ENCODE measurements around the gene CEACAM5. TPM values are rescaled to one million over a fixed set of nuclear protein-coding genes. Genes with fewer than 3 reads are reported as not detected.
"Not testable (repeated sequence)": the region's sequence is repeated elsewhere in the genome, so short reads cannot be mapped to it uniquely, and the experiment has no call there.

Gene CEACAM5
- total RNA-seq, 2 experiments from 2014 or later = not detected

DNA sequence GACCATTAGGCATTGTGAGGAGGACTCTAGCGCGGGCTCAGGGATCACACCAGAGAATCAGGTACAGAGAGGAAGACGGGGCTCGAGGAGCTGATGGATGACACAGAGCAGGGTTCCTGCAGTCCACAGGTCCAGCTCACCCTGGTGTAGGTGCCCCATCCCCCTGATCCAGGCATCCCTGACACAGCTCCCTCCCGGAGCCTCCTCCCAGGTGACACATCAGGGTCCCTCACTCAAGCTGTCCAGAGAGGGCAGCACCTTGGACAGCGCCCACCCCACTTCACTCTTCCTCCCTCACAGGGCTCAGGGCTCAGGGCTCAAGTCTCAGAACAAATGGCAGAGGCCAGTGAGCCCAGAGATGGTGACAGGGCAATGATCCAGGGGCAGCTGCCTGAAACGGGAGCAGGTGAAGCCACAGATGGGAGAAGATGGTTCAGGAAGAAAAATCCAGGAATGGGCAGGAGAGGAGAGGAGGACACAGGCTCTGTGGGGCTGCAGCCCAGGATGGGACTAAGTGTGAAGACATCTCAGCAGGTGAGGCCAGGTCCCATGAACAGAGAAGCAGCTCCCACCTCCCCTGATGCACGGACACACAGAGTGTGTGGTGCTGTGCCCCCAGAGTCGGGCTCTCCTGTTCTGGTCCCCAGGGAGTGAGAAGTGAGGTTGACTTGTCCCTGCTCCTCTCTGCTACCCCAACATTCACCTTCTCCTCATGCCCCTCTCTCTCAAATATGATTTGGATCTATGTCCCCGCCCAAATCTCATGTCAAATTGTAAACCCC, 2.8 kb upstream of the CEACAM5 start:
- POLR2A ChIA-PET = no interaction called here
- H3K27me3 Mint-ChIP-seq = peaks cover 16% of the 10 kb centered on the region
- DNase-seq (peak; percentile 67), ATAC-seq (ENCODE audit: low read depth) (peak; percentile 13)
- H3K4me1 Mint-ChIP-seq = no peaks in the 10 kb centered on the region
- no peak overlapping the region for H3K4me3 Mint-ChIP-seq
- no peaks in the 10 kb centered on the region for H3K9me3 Mint-ChIP-seq
- no peak overlapping the region for H3K27ac Mint-ChIP-seq
- H3K36me3 Mint-ChIP-seq = no peaks in the 10 kb centered on the region

DNA sequence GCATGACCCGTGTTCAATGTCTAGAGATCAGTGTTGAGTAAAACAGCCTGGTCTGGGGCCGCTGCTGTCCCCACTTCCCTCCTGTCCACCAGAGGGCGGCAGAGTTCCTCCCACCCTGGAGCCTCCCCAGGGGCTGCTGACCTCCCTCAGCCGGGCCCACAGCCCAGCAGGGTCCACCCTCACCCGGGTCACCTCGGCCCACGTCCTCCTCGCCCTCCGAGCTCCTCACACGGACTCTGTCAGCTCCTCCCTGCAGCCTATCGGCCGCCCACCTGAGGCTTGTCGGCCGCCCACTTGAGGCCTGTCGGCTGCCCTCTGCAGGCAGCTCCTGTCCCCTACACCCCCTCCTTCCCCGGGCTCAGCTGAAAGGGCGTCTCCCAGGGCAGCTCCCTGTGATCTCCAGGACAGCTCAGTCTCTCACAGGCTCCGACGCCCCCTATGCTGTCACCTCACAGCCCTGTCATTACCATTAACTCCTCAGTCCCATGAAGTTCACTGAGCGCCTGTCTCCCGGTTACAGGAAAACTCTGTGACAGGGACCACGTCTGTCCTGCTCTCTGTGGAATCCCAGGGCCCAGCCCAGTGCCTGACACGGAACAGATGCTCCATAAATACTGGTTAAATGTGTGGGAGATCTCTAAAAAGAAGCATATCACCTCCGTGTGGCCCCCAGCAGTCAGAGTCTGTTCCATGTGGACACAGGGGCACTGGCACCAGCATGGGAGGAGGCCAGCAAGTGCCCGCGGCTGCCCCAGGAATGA, 1.5 kb upstream of the CEACAM5 start:
- Mint-ChIP-seq H3K4me3 (peak overlapping the region; percentile 73), H3K4me1 (no peaks in the 10 kb centered on the region), H3K9me3 (no peaks in the 10 kb centered on the region), H3K27me3 (peaks cover 16% of the 10 kb centered on the region), H3K36me3 (no peaks in the 10 kb centered on the region), H3K27ac (peak overlapping the region; percentile 8)
- ATAC-seq (ENCODE audit: low read depth) = peak; percentile 92
- POLR2A ChIA-PET = no interaction called here
- DNase-seq = peak; percentile 80

DNA sequence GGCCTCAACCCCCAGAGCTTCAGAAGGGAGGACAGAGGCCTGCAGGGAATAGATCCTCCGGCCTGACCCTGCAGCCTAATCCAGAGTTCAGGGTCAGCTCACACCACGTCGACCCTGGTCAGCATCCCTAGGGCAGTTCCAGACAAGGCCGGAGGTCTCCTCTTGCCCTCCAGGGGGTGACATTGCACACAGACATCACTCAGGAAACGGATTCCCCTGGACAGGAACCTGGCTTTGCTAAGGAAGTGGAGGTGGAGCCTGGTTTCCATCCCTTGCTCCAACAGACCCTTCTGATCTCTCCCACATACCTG, 969 bp upstream of the CEACAM5 start:
- no peaks in the 10 kb centered on the region for H3K36me3 Mint-ChIP-seq
- no peak overlapping the region for H3K27ac Mint-ChIP-seq
- peaks cover 17% of the 10 kb centered on the region for H3K27me3 Mint-ChIP-seq
- ATAC-seq (ENCODE audit: low read depth) = no peak
- DNase-seq = no peak
- no peaks in the 10 kb centered on the region for H3K9me3 Mint-ChIP-seq
- H3K4me1 Mint-ChIP-seq = no peaks in the 10 kb centered on the region
- POLR2A ChIA-PET = no interaction called here
- H3K4me3 Mint-ChIP-seq = no peak overlapping the region

DNA sequence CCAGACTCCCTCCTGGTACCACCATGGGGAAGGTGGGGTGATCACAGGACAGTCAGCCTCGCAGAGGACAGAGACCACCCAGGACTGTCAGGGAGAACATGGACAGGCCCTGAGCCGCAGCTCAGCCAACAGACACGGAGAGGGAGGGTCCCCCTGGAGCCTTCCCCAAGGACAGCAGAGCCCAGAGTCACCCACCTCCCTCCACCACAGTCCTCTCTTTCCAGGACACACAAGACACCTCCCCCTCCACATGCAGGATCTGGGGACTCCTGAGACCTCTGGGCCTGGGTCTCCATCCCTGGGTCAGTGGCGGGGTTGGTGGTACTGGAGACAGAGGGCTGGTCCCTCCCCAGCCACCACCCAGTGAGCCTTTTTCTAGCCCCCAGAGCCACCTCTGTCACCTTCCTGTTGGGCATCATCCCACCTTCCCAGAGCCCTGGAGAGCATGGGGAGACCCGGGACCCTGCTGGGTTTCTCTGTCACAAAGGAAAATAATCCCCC, 505 bp upstream of the CEACAM5 start:
- ATAC-seq (ENCODE audit: low read depth) = no peak
- POLR2A ChIA-PET = no interaction called here
- H3K27me3 Mint-ChIP-seq = peaks cover 17% of the 10 kb centered on the region

DNA sequence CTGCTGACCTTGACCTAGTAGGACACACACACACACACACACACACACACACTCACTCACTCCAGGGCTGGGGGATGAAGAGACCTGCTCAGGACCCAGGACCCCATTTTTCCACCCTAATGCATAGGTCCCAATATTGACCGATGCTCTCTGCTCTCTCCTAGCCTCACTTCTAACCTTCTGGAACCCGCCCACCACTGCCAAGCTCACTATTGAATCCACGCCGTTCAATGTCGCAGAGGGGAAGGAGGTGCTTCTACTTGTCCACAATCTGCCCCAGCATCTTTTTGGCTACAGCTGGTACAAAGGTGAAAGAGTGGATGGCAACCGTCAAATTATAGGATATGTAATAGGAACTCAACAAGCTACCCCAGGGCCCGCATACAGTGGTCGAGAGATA, 1.1 kb downstream of the CEACAM5 start:
- DNase-seq; H3K4me3 Mint-ChIP-seq; H3K4me1 Mint-ChIP-seq; H3K36me3 Mint-ChIP-seq; ATAC-seq (ENCODE audit: low read depth); POLR2A ChIA-PET; H3K27ac Mint-ChIP-seq; H3K9me3 Mint-ChIP-seq: not testable (repeated sequence)
- H3K27me3 Mint-ChIP-seq = peaks cover 17% of the 10 kb centered on the region

More for the DNA sequence above, 505 bp upstream of the CEACAM5 start:
- Mint-ChIP-seq H3K36me3 (no peaks in the 10 kb centered on the region), H3K4me1 (no peaks in the 10 kb centered on the region), H3K9me3 (no peaks in the 10 kb centered on the region), H3K4me3 (no peak overlapping the region), H3K27ac (no peak overlapping the region)
- peak; percentile 20 for DNase-seq

DNA sequence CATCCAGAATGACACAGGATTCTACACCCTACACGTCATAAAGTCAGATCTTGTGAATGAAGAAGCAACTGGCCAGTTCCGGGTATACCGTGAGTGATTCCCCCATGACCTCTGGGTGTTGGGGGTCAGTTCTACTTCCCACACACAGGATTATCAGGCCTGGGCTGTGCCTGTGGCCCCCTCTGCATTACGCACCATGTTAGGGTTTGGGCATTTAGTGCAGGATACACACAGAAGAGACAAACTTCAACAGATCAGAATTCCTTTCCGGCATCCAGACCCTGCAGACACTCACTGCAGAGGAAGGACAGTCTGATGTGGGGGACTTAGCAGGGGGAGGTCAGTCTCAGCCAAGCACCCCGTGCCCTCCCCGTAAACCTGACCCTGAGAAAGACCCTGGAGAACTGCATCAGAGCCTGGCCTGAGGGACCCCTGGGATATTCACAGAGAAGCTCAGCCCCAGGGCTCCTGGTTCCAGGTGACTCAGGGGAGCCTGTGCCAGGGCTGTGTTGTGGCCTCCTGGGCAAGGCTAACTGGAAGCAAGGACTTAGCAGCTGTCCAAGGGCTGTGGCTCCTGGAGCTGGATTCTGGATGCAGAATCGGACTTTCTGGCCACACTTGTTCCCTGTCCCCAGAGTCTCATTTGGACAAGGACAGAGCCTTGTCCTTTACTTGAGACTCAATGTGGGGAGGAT, 1.7 kb downstream of the CEACAM5 start:
- Mint-ChIP-seq H3K36me3 (no peaks in the 10 kb centered on the region), H3K9me3 (no peaks in the 10 kb centered on the region), H3K4me1 (no peaks in the 10 kb centered on the region), H3K27ac (no peak overlapping the region), H3K27me3 (peaks cover 16% of the 10 kb centered on the region), H3K4me3 (no peak overlapping the region)
- ATAC-seq (ENCODE audit: low read depth) (no peak), DNase-seq (peak; percentile 15)
- POLR2A ChIA-PET = no interaction called here

DNA sequence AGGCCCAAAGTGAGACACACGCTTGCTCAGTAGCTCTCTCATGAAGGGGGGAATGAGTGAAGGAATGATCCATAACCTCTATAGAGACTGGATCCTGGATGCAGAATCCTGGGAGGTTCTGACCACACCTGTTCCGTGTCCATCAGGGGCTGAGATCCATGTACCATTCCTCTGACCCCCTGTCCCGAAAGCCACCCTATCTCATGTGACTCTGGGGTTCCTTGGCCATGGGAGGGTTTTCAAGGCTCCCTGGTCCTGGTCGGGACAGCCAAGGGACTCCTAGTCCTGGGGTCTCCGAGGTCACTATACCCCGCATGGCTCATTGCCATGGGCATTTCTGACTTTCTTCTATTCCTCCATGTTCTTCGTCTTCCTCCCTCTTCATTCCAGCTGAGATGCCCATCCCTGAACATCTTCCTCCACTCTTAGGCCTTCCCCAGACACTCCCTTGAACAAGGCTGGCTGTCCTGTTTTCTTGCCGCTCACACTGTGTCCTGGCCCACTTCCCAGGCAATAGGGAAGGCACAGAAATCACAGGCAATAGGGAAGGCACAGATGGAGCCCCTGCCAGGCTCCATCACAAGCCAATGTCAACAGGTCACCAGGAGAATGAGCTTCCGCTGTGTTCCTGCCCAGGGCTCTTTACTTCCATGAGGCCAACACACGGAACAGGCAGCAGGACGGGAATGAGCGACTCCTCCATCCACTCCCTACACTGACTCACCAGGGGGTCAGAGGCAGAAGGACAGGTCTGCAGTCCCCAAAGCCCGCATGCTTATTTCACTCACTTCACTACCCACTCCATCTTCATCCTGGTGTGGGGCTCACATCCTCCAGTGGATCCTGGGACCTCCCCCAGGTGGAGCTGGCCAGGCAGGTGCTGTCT, 3.2 kb downstream of the CEACAM5 start:
- H3K27ac Mint-ChIP-seq = no peak overlapping the region
- no peaks in the 10 kb centered on the region for H3K36me3 Mint-ChIP-seq
- no peaks in the 10 kb centered on the region for H3K4me1 Mint-ChIP-seq
- no peak for DNase-seq
- H3K9me3 Mint-ChIP-seq = no peaks in the 10 kb centered on the region
- POLR2A ChIA-PET = no interaction called here
- peaks cover 9% of the 10 kb centered on the region for H3K27me3 Mint-ChIP-seq
- ATAC-seq (ENCODE audit: low read depth) = no peak
- no peak overlapping the region for H3K4me3 Mint-ChIP-seq

DNA sequence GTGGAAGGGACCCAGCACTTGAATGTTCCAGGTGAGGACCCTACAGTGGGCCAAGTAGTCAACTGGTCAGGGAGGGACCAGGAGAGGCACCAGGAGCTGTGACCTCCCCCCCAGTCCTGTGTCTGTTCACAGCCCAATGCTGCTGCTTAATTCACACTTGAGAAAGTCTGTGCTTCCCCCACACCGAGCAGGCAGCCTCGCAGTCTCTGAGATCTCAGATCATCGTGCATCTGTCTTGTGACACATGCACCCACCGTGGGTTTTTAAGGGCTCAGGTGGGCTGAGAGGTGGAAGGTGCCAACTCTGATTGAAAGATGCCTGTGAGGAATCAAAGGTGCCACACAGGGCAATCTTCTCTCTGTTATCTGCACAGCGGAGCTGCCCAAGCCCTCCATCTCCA, 6.2 kb downstream of the CEACAM5 start:
- DNase-seq (no peak), ATAC-seq (ENCODE audit: low read depth) (no peak)
- no peak overlapping the region for H3K4me3 Mint-ChIP-seq
- H3K36me3 Mint-ChIP-seq = no peaks in the 10 kb centered on the region
- H3K27me3 Mint-ChIP-seq = peaks cover 13% of the 10 kb centered on the region
- no peaks in the 10 kb centered on the region for H3K4me1 Mint-ChIP-seq
- POLR2A ChIA-PET = no interaction called here
- no peak overlapping the region for H3K27ac Mint-ChIP-seq
- no peaks in the 10 kb centered on the region for H3K9me3 Mint-ChIP-seq

DNA sequence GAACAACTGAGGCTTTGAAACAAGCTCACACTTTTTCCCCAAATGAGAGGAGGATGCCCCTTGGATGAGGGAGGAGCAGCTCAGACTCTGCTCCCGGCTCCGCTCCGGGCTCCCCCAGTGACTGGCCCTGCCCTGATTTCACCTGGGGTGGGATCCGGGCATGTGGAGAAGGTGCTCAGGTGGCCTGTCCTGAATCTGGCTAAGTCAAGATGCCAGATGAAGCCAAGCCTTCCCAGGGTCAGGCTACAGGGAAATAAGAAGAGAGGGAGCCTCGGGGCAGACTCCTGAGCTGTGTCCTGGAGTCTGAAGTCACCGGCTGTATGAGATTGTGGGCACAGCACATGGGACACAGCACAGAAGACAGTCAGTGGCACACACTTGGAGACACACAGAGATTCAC, 10.3 kb downstream of the CEACAM5 start:
- H3K4me3 Mint-ChIP-seq = no peak overlapping the region
- DNase-seq = no peak
- no peak for ATAC-seq (ENCODE audit: low read depth)
- H3K9me3 Mint-ChIP-seq = no peaks in the 10 kb centered on the region
- H3K27ac Mint-ChIP-seq = no peak overlapping the region
- POLR2A ChIA-PET = no interaction called here
- H3K36me3 Mint-ChIP-seq = no peaks in the 10 kb centered on the region
- H3K4me1 Mint-ChIP-seq = no peaks in the 10 kb centered on the region
- H3K27me3 Mint-ChIP-seq = peaks cover 14% of the 10 kb centered on the region

DNA sequence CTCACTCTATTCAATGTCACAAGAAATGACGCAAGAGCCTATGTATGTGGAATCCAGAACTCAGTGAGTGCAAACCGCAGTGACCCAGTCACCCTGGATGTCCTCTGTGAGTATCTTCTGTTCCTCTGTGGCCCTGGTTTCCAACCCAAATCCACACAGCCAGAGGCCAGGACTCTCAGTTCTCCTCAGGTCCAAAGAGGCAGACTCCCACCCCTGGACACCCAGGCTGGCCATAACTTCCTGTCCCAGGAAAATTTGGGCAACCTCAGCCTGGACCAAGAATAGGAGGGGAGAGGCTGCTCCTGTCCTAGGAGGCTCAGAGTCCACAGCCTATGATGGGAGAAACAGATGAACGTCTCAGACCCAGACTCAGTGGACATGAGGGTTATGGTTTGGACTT, 11.7 kb downstream of the CEACAM5 start:
- Mint-ChIP-seq H3K4me1 (no peaks in the 10 kb centered on the region), H3K27me3 (peaks cover 18% of the 10 kb centered on the region), H3K36me3 (no peaks in the 10 kb centered on the region), H3K4me3 (no peak overlapping the region), H3K9me3 (no peaks in the 10 kb centered on the region), H3K27ac (no peak overlapping the region)
- no peak for ATAC-seq (ENCODE audit: low read depth)
- no peak for DNase-seq
- POLR2A ChIA-PET = no interaction called here

DNA sequence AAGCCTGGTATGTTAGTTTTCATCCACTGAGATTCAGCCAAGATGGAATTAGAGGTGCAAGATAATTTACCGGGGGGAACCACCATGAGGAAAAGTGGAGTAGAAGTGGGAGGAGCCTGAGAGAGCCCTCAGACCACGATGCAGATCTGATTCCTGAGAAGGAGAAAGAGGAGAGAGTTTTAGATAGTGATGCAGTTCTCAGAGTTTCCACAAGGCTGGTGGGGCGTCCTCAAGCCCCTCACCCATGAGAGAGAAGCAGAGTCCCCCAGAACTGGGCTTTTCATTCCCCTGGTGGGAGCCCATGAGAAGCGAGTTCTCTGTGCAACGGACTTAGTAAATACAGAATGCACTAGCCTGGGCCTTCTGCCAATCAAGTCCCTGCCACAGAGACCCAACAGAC, 18.1 kb downstream of the CEACAM5 start:
- POLR2A ChIA-PET = no interaction called here
- peaks cover 32% of the 10 kb centered on the region for H3K27me3 Mint-ChIP-seq
- no peak for ATAC-seq (ENCODE audit: low read depth)

DNA sequence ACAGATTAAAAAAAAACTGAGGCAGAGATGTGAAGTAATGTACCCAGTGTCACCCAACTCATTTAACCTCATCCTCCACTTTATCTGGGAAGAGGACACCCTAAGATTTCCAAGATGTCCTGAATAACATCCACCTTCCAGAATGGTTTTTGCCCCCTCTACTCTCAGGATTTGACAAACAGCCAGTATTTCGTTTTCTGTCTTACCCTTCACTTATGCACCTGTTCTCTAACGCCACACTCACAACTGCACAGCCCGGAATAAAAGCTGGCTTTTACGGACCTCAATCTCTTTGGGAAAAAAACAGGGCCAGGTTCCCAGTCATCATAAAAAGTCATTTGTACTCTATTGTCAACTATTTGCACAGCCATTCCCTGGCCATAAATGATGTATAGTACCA, 25.7 kb downstream of the CEACAM5 start:
- Mint-ChIP-seq H3K27me3 (peaks cover 50% of the 10 kb centered on the region), H3K4me3 (no peak overlapping the region), H3K36me3 (no peaks in the 10 kb centered on the region), H3K9me3 (no peaks in the 10 kb centered on the region), H3K4me1 (no peaks in the 10 kb centered on the region), H3K27ac (no peak overlapping the region)
- no peak for ATAC-seq (ENCODE audit: low read depth)
- no peak for DNase-seq
- POLR2A ChIA-PET = interaction anchor here (0.7 kb wide), 1 partner anchor 1982 kb away, joined by 3 read pairs; no protein-coding TSS in a partner anchor

More for the DNA sequence above, 18.1 kb downstream of the CEACAM5 start:
- Mint-ChIP-seq H3K27ac (no peak overlapping the region), H3K9me3 (no peaks in the 10 kb centered on the region), H3K36me3 (no peaks in the 10 kb centered on the region), H3K4me1 (no peaks in the 10 kb centered on the region), H3K4me3 (no peak overlapping the region)
- no peak for DNase-seq

DNA sequence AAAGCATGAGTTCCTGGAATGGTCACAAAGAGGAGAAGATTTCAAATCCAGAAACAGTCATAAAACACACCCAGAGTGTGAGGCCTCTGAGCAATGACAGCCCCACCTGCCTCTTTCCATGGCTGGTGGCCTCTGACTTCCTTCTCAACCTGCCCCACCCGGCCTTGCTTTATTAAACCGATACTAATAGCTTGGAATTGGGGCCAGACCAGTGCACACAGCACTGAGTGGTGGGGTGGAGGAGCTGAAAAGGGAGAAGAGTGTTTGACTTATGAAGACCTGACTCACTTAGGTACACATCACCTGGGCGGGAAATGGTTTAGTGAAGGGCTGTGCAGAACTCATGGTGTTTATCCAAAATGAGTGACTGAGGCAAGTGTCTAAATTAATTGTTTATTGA, 26.2 kb downstream of the CEACAM5 start:
- ATAC-seq (ENCODE audit: low read depth) = no peak
- DNase-seq = no peak
- POLR2A ChIA-PET = interaction anchor here (0.7 kb wide), 1 partner anchor 1982 kb away, joined by 3 read pairs; no protein-coding TSS in a partner anchor
- Mint-ChIP-seq H3K9me3 (no peaks in the 10 kb centered on the region), H3K4me3 (no peak overlapping the region), H3K27ac (no peak overlapping the region), H3K27me3 (peaks cover 51% of the 10 kb centered on the region), H3K36me3 (no peaks in the 10 kb centered on the region), H3K4me1 (no peaks in the 10 kb centered on the region)
